Activated CD8-positive, alpha-beta memory T cell treated with anti-CD3 and anti-CD28 coated beads, Interleukin-2, amount 50 U/mL, for 1 hour (primary cell): ENCODE results near the gene TJP3.

Experiments
- DNase-seq: peaks from one replicate; pipeline ENCODE4 v3.0.0-alpha.2; 2020; ENCODE audit errors: extremely low read depth

Gene TJP3

GRCh38 chr19:3766520-3766919 is 58.3 kb downstream of the TJP3 start:
- DNase-seq = no peak

DNA sequence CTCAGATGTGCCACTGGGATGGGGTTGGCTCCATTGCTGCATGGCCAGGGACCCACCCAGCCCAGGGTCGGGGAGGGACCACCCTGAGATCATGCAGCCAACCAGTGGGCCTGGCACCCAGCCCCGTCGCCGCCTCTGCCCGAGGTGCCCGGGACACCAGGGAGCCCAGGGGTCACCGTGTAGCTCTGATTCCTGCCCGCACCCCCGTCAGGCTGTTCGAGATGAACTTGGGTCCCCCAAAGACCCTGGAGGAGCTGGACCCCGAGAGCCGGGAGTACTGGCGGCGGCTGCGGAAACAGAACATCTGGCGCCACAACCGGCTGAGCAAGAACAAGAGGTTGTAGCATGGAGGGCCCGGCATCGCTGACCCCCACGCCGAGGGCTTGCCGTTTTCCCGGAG is 58.9 kb downstream of the TJP3 start:
- DNase-seq = no peak

- DNase-seq = no peak
Measured at GRCh38 chr19:3768015-3768747, 60.0 kb downstream of the TJP3 start.

DNA sequence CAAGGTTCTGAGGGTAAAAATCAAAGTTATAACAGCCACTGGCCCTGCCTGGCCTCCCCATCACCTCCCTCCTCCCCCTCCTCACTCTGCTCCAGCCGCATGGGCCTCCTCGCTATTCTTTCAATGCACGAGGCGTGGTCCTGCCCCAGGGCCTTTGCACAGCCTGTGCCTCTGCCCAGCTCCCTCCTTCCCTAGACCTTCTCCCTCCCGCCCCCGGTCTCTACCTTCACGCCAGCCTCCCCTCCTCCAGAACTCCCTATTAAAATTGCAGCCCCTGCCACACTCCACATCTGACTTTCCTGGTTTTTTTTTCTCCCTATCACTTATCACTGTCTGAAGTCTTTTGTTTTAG is 60.5 kb downstream of the TJP3 start:
- DNase-seq = no peak

DNA sequence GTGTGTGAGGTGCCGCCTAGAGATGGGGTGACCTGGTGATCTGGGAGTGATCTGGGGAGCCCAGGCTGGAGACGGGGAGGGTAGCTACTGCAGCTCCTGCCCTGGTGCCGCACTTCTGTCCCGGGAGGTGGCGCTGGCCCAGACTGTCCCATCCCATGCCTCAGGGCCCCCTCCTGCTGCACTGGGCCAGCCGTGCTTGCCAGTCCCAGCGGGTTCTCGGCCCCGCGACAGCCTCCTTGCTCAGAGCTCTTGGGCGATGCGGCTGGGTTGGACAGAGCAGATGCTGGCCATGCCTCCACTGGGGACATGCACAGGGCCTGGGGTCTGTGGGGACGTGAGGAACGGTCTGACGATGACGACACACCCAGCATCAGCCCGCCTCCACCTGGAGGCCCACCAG is 61.3 kb downstream of the TJP3 start:
- no peak for DNase-seq

DNA sequence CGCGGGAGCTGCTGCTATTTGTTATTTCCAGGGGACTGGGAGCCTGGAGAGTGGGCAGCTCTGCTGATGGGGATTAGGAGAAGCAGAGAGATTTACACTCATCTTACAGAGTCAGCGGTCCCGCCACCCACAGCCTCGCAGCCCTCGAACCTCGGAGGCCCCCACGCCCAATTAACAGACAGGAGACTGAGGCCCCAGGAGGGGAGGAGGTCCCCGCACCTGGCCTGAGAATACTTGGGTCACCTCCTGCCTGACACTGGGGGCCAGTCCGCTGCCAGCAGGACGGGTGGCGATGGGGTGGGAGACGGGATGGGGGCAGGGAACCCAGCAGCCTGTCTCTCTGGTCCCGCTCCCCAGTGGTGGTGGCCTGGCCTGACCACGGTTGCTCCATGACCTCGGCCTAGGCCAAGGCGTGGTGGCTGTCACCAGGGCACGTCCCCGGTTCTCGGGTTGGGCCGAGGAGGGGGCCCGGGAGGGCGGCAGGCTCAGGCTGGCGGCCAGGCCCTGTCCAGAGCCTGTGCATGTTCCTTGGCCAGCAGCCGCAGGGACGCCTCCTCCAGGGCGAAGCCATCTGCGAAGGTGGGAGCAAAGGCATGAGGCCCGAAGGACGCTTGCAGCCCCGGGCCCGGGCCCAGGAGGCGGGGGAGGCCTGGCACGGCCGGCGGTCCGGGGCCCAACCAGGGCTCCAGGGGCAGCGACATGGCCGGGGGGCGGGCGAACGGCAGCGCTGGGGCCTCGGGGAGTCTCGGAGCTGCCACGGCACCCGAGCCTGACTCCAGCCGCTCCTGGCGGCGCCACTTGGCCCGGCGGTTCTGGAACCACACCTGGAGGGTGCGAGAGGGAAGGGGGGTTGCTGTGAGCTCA is 62.2 kb downstream of the TJP3 start:
- no peak for DNase-seq

GRCh38 chr19:3771000-3771905 is 63.1 kb downstream of the TJP3 start:
- DNase-seq = no peak

GRCh38 chr19:3771906-3772455 is 63.8 kb downstream of the TJP3 start, which contains the start of gene RAX2:
RAX2 (minus strand) TSS chr19:3772228; CDS start chr19:3771742, 486 bp downstream.
- no peak for DNase-seq

GRCh38 chr19:3773814-3774515 is 65.8 kb downstream of the TJP3 start:
- DNase-seq = no peak

DNA sequence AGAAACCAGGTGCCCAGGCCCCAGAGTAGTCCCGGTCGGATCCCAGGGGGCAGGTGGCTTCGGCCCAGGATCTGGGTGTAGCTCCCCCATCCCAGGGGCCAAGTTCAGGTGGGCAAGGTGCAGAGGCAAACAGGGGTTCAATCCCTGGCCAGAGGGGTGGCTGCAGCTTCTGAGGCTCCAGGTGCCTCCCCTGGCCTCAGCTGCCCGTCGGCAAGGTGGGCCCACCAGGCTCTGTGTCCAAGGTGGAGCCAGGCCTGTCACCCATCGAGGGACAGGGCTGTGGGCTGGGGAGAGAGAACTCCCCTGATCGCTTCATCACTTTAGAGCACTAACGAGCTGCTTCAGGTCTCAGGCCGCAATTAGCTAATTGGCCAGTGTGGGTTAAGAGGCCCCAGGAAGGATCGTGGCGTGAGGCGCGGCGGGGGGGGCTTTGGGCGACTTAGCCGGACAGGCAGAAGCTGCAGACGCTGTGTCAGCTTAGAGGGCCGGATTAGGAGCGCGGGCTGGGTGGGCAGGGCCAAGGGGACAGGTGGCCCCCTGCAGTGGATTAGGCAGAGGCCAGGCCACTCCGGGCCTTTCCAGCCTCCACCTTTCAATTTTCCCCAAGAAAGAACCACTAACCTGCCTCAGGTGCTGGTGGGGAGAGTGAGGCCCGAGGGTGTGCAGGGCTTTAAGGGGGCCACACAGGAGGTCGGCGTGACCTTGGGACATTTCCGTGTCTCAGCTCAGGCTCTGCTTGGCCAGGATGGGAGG is 66.6 kb downstream of the TJP3 start:
- DNase-seq = no peak

DNA sequence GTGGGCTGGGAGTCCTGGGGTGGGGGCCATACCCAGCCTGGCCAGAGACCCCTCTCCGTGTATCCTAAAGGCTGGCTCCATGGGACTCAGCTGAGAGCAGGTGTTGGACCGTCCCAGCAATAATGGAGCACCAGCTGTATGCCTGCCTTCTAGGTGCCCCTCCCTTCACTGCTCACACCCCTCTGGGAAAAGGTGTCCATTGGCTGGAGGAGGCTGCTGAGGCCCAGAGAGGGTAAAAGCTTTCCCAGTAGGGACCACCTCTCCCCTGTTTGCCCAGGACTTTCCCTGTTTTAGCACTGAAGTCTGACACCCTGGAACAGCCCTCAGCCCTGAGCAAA is 67.2 kb downstream of the TJP3 start:
- no peak for DNase-seq

DNA sequence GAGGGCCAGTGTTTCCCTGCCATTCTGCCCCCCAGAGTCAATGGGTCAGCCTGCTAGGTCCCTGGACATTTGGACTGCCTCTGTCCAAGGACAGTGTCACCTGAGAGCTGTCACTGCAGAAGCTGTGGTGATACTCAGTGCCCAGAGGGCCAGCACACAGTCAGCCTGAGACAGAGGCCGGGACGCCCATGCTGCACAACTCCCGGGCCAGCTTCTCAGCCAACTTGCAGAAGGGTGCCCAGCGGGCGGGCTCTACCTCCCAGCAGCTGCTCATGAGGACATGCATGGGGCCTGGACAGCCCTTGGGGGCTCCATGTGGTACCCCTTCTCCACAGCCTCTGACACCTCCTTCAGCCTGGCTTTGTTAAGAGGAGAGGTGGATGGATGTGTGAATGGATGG is 67.6 kb downstream of the TJP3 start:
- no peak for DNase-seq

DNA sequence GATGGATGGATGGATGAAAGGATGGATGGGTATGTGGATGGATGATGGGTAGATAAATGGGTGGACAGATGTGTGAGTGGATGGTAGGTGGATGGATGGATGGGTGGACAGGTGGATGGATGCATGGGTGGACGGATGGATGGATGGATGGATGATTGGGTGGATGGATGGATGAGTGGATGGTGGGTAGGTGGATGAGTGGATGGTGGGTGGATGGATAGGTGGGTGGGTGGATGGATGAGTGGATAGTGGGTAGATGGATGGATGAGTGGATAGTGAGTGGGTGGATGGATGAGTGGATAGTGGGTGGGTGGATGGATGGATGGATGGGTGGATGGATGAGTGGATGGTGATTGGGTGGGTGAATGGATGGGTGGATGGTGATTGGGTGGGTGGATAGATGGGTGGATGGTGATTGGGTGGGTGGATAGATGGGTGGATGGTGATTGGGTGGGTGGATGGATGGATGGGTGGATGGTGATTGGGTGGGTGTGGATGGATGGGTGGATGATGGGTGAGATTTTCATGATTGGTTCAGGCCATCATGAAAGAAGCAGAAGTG is 68.4 kb downstream of the TJP3 start:
- no peak for DNase-seq

GRCh38 chr19:3778104-3778867 is 70.1 kb downstream of the TJP3 start:
- DNase-seq = no peak

DNA sequence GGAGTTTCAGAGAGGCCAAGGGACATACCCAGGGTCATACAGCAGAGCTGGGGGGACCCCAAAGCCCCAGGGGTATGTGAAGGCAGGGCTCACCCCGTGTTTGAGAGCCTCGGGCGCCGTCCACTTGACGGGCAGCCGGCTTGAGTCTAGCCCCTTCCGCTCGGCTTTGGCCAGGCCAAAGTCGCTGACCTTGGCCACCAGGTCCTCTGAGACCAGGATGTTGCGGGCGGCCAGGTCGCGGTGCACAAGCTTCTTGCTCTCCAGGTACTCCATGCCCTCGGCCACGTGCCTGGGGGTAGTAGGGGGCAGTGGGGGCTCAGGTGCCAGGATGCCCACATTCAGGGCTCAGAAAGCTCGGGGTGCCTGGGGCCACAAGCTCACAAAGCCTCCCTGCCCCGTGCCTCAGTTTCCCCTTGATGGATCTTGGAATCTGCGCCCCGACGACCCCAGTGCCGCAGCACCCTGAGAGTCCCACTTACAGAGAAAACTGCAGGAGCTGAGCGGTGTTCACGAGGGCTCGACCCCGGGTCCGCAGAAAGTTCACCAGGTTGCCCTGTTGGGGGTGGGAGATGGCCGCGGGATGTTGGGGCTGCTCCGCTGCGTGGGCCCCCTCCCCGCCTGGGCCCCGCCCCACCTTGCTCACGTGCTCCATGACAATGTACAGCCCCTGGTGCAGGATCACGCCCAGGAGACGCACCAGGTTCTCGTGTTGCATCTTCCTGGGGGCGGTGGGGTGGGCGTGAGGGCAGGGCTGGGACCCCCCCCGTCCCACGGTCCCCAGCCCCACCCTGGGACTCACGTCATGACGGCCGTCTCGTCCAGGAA is 70.9 kb downstream of the TJP3 start:
- DNase-seq = no peak

DNA sequence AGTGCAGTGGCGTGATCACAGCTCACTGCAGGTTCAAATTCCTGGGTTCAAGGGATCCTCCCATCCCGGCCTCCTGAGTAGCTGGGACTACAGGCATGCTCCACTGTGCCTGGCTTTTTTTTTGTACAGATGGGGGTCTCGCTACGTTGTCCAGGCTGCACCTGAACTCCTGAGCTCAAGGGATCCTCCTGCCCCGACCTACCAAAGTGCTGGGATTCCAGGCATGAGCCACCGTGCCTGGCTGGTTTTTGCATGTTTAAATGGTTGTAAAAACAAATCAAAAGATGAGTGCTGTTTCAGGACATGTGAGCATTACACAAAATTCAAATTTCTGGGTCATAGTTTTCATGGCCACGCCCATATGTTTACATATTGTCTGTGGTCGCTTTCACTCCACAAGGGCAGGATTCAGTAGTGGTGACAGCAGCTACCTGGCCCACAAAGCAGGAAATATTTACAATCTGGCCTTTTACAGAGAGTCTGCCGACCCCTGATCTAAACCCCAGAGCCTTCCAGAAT is 72.7 kb downstream of the TJP3 start:
- DNase-seq = no peak

- DNase-seq = no peak
Measured at GRCh38 chr19:3781603-3782002, 73.4 kb downstream of the TJP3 start.

- no peak for DNase-seq
Measured at GRCh38 chr19:3782330-3782729, 74.1 kb downstream of the TJP3 start.
